Stomach (tissue), 9 donors: Measurements from ENCODE around the gene VRK3. TPM values are rescaled to one million over a fixed set of nuclear protein-coding genes. Genes with fewer than 3 reads are reported as not detected.
"Not testable (repeated sequence)": the region's sequence is repeated elsewhere in the genome, so short reads cannot be mapped to it uniquely, and the experiment has no call there.

Experiments used
- DNase-seq, 2 donors: peaks; one replicate each; pipeline versions ENCODE4 v3.0.0 to v3.0.0-alpha.2; 2013 to 2019
- H3K27ac ChIP-seq, 5 donors: fragments of 200-600 bp in 4 of 5; sonication (generic) in 4 of 5; one replicate each; pipeline ENCODE4 v1.5.1; 2013 to 2019; ENCODE audit warnings: mild to moderate bottlenecking in 1 of 5, moderate library complexity in 1 of 5
- H3K27me3 ChIP-seq, 3 donors: fragments of 200-600 bp; sonication (generic); one replicate each; pipeline ENCODE4 v1.5.1; 2017 to 2019; ENCODE audit warnings: mixed run types in 1 of 3
- H3K36me3 ChIP-seq, 4 donors: fragments of 200-600 bp; sonication (generic); 1 replicate in 3 of 4; 2 replicates in 1 of 4; pipeline ENCODE4 v1.5.1; 2016 to 2019
- H3K4me1 ChIP-seq, 4 donors: fragments of 200-600 bp; sonication (generic); one replicate each; pipeline ENCODE4 v1.5.1; 2016 to 2019
- H3K4me3 ChIP-seq, 4 donors: fragments of 200-600 bp; sonication (generic) in 3 of 4; one replicate each; pipeline ENCODE4 v1.5.1; 2016 to 2019; ENCODE audit warnings: mild to moderate bottlenecking in 1 of 4
- H3K9me3 ChIP-seq, 4 donors: fragments of 200-600 bp; sonication (generic); one replicate each; pipeline ENCODE4 v1.5.1; 2016 to 2019
- CTCF ChIP-seq, 7 experiments: fragments of 450-650 bp in 4 of 7; fragments of 200-600 bp in 3 of 7; sonication (generic) in 3 of 7; IDR thresholded peaks; one replicate each; pipeline ENCODE4 v1.5.1; 2016 to 2019; ENCODE audit warnings: antibody characterized with exemption in 7 of 7, control low read depth in 2 of 7, mild to moderate bottlenecking in 1 of 7
- EP300 ChIP-seq: sonication (generic); formaldehyde crosslinking; IDR thresholded peaks from one replicate; pipeline ENCODE4 v1.6.1; 2017; ENCODE audit warnings: antibody characterized with exemption
- POLR2A ChIP-seq, 4 donors: fragments of 450-650 bp; IDR thresholded peaks; one replicate each; pipeline ENCODE4 v1.6.1; 2016; ENCODE audit warnings: antibody characterized with exemption in 4 of 4, control low read depth in 2 of 4, mild to moderate bottlenecking in 1 of 4, moderate library complexity in 1 of 4
- POLR2AphosphoS5 ChIP-seq, 3 donors: sonication (generic); formaldehyde crosslinking; IDR thresholded peaks; one replicate each; pipeline ENCODE4 v1.6.1; 2016; ENCODE audit warnings: antibody characterized with exemption in 3 of 3
- WGBS, 5 donors: extraction: QIAGEN DNeasy Blood & Tissue Kit in 3 of 5; methylation state at CpG; one replicate each; pipeline versions ENCODE4 v1.1.5 to v1.1.7; 2013 to 2018; 5-methylcytosine and 5-hydroxymethylcytosine counted together
- intact Hi-C: fragments of 100-400 bp; cut with DNase I; formaldehyde crosslinking; loops from one replicate; pipeline ENCODE4 v1.15.1; 2023; ENCODE audit warnings: low total_unique reads
- polyA plus RNA-seq, 3 donors: library from polyadenylated mRNA; stranded (reverse); fragments of 200-250 nt; gene quantifications; one replicate each; pipeline ENCODE4 v1.2.3, GENCODE V29; 2013
- total RNA-seq, 5 donors: library from RNA; depleted of rRNA; stranded (reverse); fragments of >200 nt; gene quantifications; one replicate each; pipeline versions ENCODE4 v1.1.0 to v1.2.3, GENCODE V29; 2014 to 2016
- donor health status: healthy with polysubstance abuse.
- donor health status: Bipolar disorder and iron deficiency.
- donor health status: healthy.

The VRK3 gene
- total and polyA plus RNA-seq, 8 donors, result 3.5 to 39.7 (median 22.8) TPM

GRCh38 chr19:50051964-50052363, 26.8 kb upstream of the VRK3 start:
- Histone ChIP-seq H3K27ac (no peak overlapping the region), H3K36me3 (peaks cover 0 to 19% (median 11%) of the 10 kb centered on the region in 4 donors), H3K4me3 (no peak overlapping the region), H3K9me3 (peaks cover 12 to 42% (median 37%) of the 10 kb centered on the region in 4 donors), H3K4me1 (peaks cover 0 to 17% (median 12%) of the 10 kb centered on the region in 4 donors), H3K27me3 (no peaks in the 10 kb centered on the region)
- 68 to 84% (median 73%) methylated on average over 8 of the region's 8 CpGs for WGBS, 5 donors
- TF ChIP-seq POLR2A (IDR thresholded peaks at IDR 0.05), result no peak
- no peak for TF ChIP-seq EP300
- no peak for TF ChIP-seq POLR2AphosphoS5 (IDR thresholded peaks at IDR 0.05)
- no peak for TF ChIP-seq CTCF (IDR thresholded peaks at IDR 0.05)
- intact Hi-C loops, result no loop called here
- DNase-seq, result no peak

- H3K27ac ChIP-seq, result peak overlapping the region in 4 of 5 donors; percentile 68 to 79 (median 74)
- H3K36me3 ChIP-seq, result peaks cover 2 to 25% (median 17%) of the 10 kb centered on the region in 4 donors
These were observed 26.2 kb upstream of the VRK3 start for GRCh38 chr19:50051228-50051895.

GRCh38 chr19:50050406-50051227, 25.4 kb upstream of the VRK3 start:
- Histone ChIP-seq H3K36me3 (peaks cover 10 to 33% (median 24%) of the 10 kb centered on the region in 4 donors), H3K27me3 (no peaks in the 10 kb centered on the region), H3K4me1 (peaks cover 0 to 17% (median 12%) of the 10 kb centered on the region in 4 donors), H3K4me3 (peak overlapping the region; percentile 40 to 54 (median 43)), H3K27ac (peak overlapping the region; percentile 62 to 79 (median 72)), H3K9me3 (peaks cover 24 to 56% (median 50%) of the 10 kb centered on the region in 4 donors)
- intact Hi-C loops, result no loop called here
- TF ChIP-seq EP300 (no peak), POLR2AphosphoS5 (IDR thresholded peaks at IDR 0.05) (peak in 1 of 3 donors; percentile 20)
- DNase-seq, result peak; percentile 55 to 94
- WGBS, 5 donors, result 2 to 4% (median 4%) methylated on average over 28 to 52 of the region's 52 CpGs

More at GRCh38 chr19:50051228-50051895, 26.2 kb upstream of the VRK3 start:
- H3K27me3 ChIP-seq, DNase-seq, intact Hi-C loops: not testable (repeated sequence)
- H3K9me3 ChIP-seq, result peaks cover 17 to 48% (median 43%) of the 10 kb centered on the region in 4 donors
- peak overlapping the region; percentile 40 to 54 (median 43) for H3K4me3 ChIP-seq
- 41 to 53% (median 48%) methylated on average over 16 of the region's 16 CpGs for WGBS, 5 donors
- peaks cover 0 to 17% (median 12%) of the 10 kb centered on the region in 4 donors for H3K4me1 ChIP-seq

- no peaks in the 10 kb centered on the region for H3K27me3 ChIP-seq
- no peak for DNase-seq
- H3K36me3 ChIP-seq, result peaks cover 37 to 62% (median 54%) of the 10 kb centered on the region in 4 donors
- TF ChIP-seq EP300, result no peak
- no peak for TF ChIP-seq CTCF (IDR thresholded peaks at IDR 0.05)
- no peak for TF ChIP-seq POLR2A (IDR thresholded peaks at IDR 0.05)
- no peak for TF ChIP-seq POLR2AphosphoS5 (IDR thresholded peaks at IDR 0.05)
- peaks cover 43 to 84% (median 76%) of the 10 kb centered on the region in 4 donors for H3K9me3 ChIP-seq
- no peak overlapping the region for H3K4me3 ChIP-seq
- H3K27ac ChIP-seq, result no peak overlapping the region
- WGBS, 5 donors, result 91 to 95% (median 92%) methylated on average over 4 of the region's 4 CpGs
- peaks cover 0 to 17% (median 12%) of the 10 kb centered on the region in 4 donors for H3K4me1 ChIP-seq
- intact Hi-C loops, result no loop called here
These were observed 22.5 kb upstream of the VRK3 start for GRCh38 chr19:50047671-50048070.
